OCI-LY3 (cell line): Measurements from ENCODE around the gene LIME1.

ENCODE experiments used
- H2AFZ ChIP-seq: fragments of 200-600, 300-600 bp; shearing (Covaris generic); 2 replicates; pipeline ENCODE4 v1.6.0; 2014; ENCODE audit warnings: antibody characterized with exemption, low read depth, low read length
- H3K27ac ChIP-seq: fragments of 200-600, 300-600 bp; sonication (generic); 2 replicates; pipeline ENCODE4 v1.5.1; 2014; ENCODE audit warnings: mild to moderate bottlenecking, low read length, moderate library complexity, mixed read lengths
- H3K27me3 ChIP-seq: fragments of 200-600, 300-600 bp; sonication (generic); 2 replicates; pipeline ENCODE4 v1.6.1; 2014; ENCODE audit warnings: low read depth, low read length, mixed read lengths
- H3K36me3 ChIP-seq: fragments of 200-600, 300-600 bp; sonication (generic); replicated peaks from 2 replicates; pipeline ENCODE3; 2014; ENCODE audit warnings: low read depth, low read length, mixed read lengths
- H3K4me1 ChIP-seq: fragments of 300-600, 200-600 bp; sonication (generic); 2 replicates; pipeline ENCODE4 v1.6.1; 2014; ENCODE audit warnings: low read length, mixed read lengths
- H3K4me2 ChIP-seq: fragments of 200-600, 300-600 bp; sonication (generic); 2 replicates; pipeline ENCODE4 v1.6.1; 2014; ENCODE audit warnings: low read length, mixed read lengths
- H3K4me3 ChIP-seq: fragments of 300-600, 200-600 bp; sonication (generic); 2 replicates; pipeline ENCODE4 v1.5.1; 2014; ENCODE audit warnings: antibody characterized with exemption, mild to moderate bottlenecking, low read length, moderate library complexity
- H3K79me2 ChIP-seq: fragments of 300-600, 200-600 bp; shearing (Covaris generic); 2 replicates; pipeline ENCODE4 v1.6.1; 2014; ENCODE audit warnings: mild to moderate bottlenecking, low read length, mixed read lengths
- H3K9ac ChIP-seq: fragments of 300-600, 200-600 bp; shearing (Covaris generic); 2 replicates; pipeline ENCODE4 v1.6.0; 2014; ENCODE audit warnings: mild to moderate bottlenecking, low read length, moderate library complexity
- H3K9me3 ChIP-seq: fragments of 200-600, 300-600 bp; shearing (Covaris generic); 2 replicates; pipeline ENCODE4 v1.6.1; 2014; ENCODE audit warnings: low read length, mixed read lengths; ENCODE audit not compliant: insufficient read depth
- H4K20me1 ChIP-seq: fragments of 200-600, 300-600 bp; sonication (generic); 2 replicates; pipeline ENCODE4 v1.6.1; 2016; ENCODE audit warnings: low read length, mixed read lengths; ENCODE audit not compliant: insufficient read depth
- EZH2phosphoT487 ChIP-seq: fragments of 200-600 bp; shearing (Covaris generic); IDR thresholded peaks from 2 replicates; pipeline ENCODE4 v1.6.1; 2018; ENCODE audit warnings: antibody characterized with exemption, mixed run types, low read depth
- TF ChIP-seq, protein P1 (sequence below): fragments of 200-600, 300-600 bp; sonication (generic); IDR thresholded peaks from 2 replicates; pipeline ENCODE4 v1.5.1; 2014; ENCODE audit warnings: antibody characterized with exemption, low read length, low read depth

Gene LIME1

DNA sequence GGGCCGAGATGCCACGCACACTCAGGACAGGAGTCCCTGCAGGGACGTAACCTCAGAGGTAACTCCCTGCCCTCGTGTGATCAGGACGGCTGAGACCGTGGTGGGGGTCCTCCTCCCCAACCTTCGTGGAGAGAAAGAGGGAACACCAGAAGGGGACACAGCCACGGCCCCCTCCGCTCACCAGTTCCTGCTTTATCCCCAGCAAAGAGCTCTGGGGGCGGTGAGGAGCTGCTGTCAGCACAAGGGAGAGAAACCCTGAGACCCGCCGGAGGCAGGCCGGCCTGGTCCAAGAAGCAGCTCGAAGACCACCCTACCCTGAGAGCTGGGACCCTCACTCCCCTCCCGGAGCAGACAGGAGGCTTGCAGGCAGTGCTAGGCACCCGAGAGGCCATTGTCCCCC lies 47.5 kb downstream of the LIME1 start:
- H3K36me3 ChIP-seq: no peaks in the 10 kb centered on the region
- no peaks in the 10 kb centered on the region for H3K9me3 ChIP-seq
- H2AFZ ChIP-seq: no peak overlapping the region
- no peaks in the 10 kb centered on the region for H3K79me2 ChIP-seq
- H3K27me3 ChIP-seq: no peaks in the 10 kb centered on the region
- peaks cover 11% of the 10 kb centered on the region; the same call in 1 of the 2 replicates for H3K4me1 ChIP-seq
- H3K4me3 ChIP-seq: no peak overlapping the region
- H3K4me2 ChIP-seq: no peak overlapping the region
- H3K9ac ChIP-seq: no peak overlapping the region
- no peak overlapping the region for H3K27ac ChIP-seq
- TF ChIP-seq EZH2phosphoT487: no peak
- TF ChIP-seq, protein P1, sequence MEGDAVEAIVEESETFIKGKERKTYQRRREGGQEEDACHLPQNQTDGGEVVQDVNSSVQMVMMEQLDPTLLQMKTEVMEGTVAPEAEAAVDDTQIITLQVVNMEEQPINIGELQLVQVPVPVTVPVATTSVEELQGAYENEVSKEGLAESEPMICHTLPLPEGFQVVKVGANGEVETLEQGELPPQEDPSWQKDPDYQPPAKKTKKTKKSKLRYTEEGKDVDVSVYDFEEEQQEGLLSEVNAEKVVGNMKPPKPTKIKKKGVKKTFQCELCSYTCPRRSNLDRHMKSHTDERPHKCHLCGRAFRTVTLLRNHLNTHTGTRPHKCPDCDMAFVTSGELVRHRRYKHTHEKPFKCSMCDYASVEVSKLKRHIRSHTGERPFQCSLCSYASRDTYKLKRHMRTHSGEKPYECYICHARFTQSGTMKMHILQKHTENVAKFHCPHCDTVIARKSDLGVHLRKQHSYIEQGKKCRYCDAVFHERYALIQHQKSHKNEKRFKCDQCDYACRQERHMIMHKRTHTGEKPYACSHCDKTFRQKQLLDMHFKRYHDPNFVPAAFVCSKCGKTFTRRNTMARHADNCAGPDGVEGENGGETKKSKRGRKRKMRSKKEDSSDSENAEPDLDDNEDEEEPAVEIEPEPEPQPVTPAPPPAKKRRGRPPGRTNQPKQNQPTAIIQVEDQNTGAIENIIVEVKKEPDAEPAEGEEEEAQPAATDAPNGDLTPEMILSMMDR: no peak
- H4K20me1 ChIP-seq: no peaks in the 10 kb centered on the region

DNA sequence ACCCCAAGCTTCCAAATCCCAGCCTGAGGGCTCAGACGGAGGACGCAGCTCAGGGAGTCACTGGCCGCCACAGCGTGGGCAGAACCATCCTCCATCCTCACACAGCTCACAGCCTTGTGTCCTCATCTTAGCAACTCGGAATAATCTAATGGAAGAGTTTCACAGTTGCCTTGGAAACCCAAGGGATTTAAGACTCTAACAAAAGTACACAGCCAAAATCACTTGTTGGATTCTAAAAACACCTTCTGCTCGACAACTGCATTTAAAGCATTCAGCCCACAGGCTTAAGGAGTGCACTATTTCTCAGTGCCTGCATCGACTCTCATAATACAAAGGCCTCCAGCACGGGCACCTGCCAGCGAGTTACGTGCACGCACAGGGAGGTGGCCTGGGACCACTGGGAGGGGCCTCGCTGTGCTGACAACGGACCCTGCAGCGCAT lies 49.2 kb downstream of the LIME1 start:
- no peak overlapping the region for H3K4me2 ChIP-seq
- no peak for TF ChIP-seq EZH2phosphoT487
- TF ChIP-seq, protein P1: no peak
- H3K27ac ChIP-seq: no peak overlapping the region
- H3K4me1 ChIP-seq: peaks cover 11% of the 10 kb centered on the region; the same call in 1 of the 2 replicates
- no peaks in the 10 kb centered on the region for H3K79me2 ChIP-seq
- H3K36me3 ChIP-seq: no peaks in the 10 kb centered on the region
- no peak overlapping the region for H2AFZ ChIP-seq
- H3K9ac ChIP-seq: no peak overlapping the region
- H3K27me3 ChIP-seq: no peaks in the 10 kb centered on the region
- H3K9me3 ChIP-seq: no peaks in the 10 kb centered on the region
- no peak overlapping the region for H3K4me3 ChIP-seq
- H4K20me1 ChIP-seq: no peaks in the 10 kb centered on the region

DNA sequence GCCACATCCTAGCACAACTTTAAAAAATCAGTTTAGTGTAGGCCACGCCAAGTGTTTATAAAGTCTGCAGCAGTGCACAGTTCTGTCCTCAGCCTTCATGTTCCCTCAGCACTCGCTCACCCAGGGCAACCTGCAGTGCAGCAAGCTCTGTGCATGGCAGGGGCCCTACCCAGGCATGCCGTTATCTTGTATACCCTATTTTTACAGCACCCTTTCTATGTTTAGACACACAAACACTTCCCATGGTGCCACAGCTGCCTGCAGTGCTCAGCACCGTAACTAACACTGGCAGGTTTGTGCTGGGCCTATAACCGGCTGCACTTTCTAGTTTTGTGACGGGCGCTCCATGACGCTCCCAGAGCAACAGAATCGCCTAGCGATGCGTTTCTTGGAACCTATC lies 50.8 kb downstream of the LIME1 start:
- Histone ChIP-seq H3K79me2 (no peaks in the 10 kb centered on the region), H3K4me2 (no peak overlapping the region), H4K20me1 (no peaks in the 10 kb centered on the region), H3K27ac (no peak overlapping the region), H3K4me1 (peaks cover 3% of the 10 kb centered on the region; the same call in 1 of the 2 replicates), H3K27me3 (no peaks in the 10 kb centered on the region), H3K9me3 (no peaks in the 10 kb centered on the region), H3K9ac (no peak overlapping the region), H3K4me3 (no peak overlapping the region), H2AFZ (no peak overlapping the region), H3K36me3 (no peaks in the 10 kb centered on the region)
- TF ChIP-seq, protein P1: no peak
- TF ChIP-seq EZH2phosphoT487: no peak

DNA sequence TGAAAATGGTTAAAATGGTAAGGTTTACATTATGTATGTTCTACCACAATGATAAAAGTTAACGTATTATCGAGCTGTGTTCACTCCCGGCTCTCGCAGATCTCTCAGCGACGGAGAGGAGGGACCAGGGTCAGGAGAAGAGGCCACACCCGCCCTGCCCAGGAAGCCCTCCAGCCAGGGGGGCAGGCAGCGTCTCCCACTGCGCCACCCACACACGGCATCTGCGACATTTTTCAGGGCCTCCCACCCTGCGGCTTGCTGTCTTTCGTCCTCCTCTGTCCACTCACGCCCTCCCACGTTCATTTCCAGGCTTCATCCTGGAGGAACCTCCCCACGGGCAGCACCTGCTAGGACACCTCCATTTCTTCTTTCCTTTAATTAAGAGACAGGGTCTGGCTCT lies 51.3 kb downstream of the LIME1 start:
- Histone ChIP-seq H3K4me3 (no peak overlapping the region), H3K4me1 (peaks cover 3% of the 10 kb centered on the region; the same call in 1 of the 2 replicates), H3K27ac (no peak overlapping the region), H2AFZ (no peak overlapping the region), H3K4me2 (no peak overlapping the region), H3K9ac (no peak overlapping the region), H3K36me3 (no peaks in the 10 kb centered on the region), H4K20me1 (no peaks in the 10 kb centered on the region), H3K9me3 (no peaks in the 10 kb centered on the region), H3K79me2 (no peaks in the 10 kb centered on the region), H3K27me3 (no peaks in the 10 kb centered on the region)
- no peak for TF ChIP-seq EZH2phosphoT487
- TF ChIP-seq, protein P1: no peak
